ENCODE data around the gene PPARD. TPM values are rescaled to one million over a fixed set of nuclear protein-coding genes. Genes with fewer than 3 reads are reported as not detected.

Gene PPARD
- total and polyA plus RNA-seq, 2 of the 13 experiments (the other 11 are each of a cell fraction or from before 2014, with no cell fraction given), result 6.1 to 13.3 TPM

- H3K4me3 ChIP-seq (replicated peaks in 1 of 3; ENCODE audit: insufficient read depth in 1 of 3, low read depth in 2 of 3, low read length in 3 of 3), result no peak overlapping the region
- DNase-seq (ENCODE audit: low spot score) (no peak), FAIRE-seq (peak; percentile 4), ATAC-seq (peak; percentile 44; the same call in 2 of the 3 replicates)
- 77% methylated on average over 8 of the region's 8 CpGs for whole genome bisulfite sequencing (ENCODE audit: low lambda C conversion rate)
- H3K4me2 ChIP-seq (ENCODE audit: low read depth, low read length), result no peak overlapping the region
- no peaks in the 10 kb centered on the region for H3K9me3 ChIP-seq (ENCODE audit: low read length)
- peaks cover 13% of the 10 kb centered on the region for H3K4me1 ChIP-seq (ENCODE audit: insufficient read depth, low read length)
- in situ Hi-C loops (cut with HindIII; ENCODE audit: extremely low pct_ligation_motif_present, low pct_unique_long_range_greater_than_20kb) (no loop called here), intact Hi-C loops (cut with micrococcal nuclease; ENCODE audit: unreplicated experiment) (no loop called here)
- ChIA-PET POLR2A (interaction anchor here (0.7 to 1.1 kb wide), 2 partner anchors 10 to 13 kb away, joined by 3 read pairs; no protein-coding TSS in a partner anchor), CTCF (ENCODE audit: low intra/inter-chr PET ratio, low total read pairs) (no interaction called here)
- H3K9ac ChIP-seq (ENCODE audit: insufficient read depth, low read depth, low read length), result no peak overlapping the region
- no peaks in the 10 kb centered on the region for H3K79me2 ChIP-seq (ENCODE audit: insufficient read depth, low read length)
- H3K27me3 ChIP-seq (ENCODE audit: control insufficient read depth in 1 of 2, insufficient read depth in 2 of 2, low read length in 2 of 2), result no peaks in the 10 kb centered on the region
- no peak overlapping the region for H2AFZ ChIP-seq (ENCODE audit: low read length)
- no peaks in the 10 kb centered on the region for H4K20me1 ChIP-seq (ENCODE audit: insufficient read depth, low read length)
- no TSS peak for BruUV-seq (replicated peaks)
- no peaks in the 10 kb centered on the region for H3K36me3 ChIP-seq (replicated peaks in 1 of 2; ENCODE audit: control insufficient read depth in 1 of 2, insufficient read depth in 2 of 2, low read length in 2 of 2)
- H3K27ac ChIP-seq (ENCODE audit: extremely low read length, insufficient read depth, low read length), result no peak overlapping the region
- no peak for TF ChIP-seq ZNF687 (CRISPR knock-in tag; IDR thresholded peaks at IDR 0.05)
- TF ChIP-seq, protein P1, sequence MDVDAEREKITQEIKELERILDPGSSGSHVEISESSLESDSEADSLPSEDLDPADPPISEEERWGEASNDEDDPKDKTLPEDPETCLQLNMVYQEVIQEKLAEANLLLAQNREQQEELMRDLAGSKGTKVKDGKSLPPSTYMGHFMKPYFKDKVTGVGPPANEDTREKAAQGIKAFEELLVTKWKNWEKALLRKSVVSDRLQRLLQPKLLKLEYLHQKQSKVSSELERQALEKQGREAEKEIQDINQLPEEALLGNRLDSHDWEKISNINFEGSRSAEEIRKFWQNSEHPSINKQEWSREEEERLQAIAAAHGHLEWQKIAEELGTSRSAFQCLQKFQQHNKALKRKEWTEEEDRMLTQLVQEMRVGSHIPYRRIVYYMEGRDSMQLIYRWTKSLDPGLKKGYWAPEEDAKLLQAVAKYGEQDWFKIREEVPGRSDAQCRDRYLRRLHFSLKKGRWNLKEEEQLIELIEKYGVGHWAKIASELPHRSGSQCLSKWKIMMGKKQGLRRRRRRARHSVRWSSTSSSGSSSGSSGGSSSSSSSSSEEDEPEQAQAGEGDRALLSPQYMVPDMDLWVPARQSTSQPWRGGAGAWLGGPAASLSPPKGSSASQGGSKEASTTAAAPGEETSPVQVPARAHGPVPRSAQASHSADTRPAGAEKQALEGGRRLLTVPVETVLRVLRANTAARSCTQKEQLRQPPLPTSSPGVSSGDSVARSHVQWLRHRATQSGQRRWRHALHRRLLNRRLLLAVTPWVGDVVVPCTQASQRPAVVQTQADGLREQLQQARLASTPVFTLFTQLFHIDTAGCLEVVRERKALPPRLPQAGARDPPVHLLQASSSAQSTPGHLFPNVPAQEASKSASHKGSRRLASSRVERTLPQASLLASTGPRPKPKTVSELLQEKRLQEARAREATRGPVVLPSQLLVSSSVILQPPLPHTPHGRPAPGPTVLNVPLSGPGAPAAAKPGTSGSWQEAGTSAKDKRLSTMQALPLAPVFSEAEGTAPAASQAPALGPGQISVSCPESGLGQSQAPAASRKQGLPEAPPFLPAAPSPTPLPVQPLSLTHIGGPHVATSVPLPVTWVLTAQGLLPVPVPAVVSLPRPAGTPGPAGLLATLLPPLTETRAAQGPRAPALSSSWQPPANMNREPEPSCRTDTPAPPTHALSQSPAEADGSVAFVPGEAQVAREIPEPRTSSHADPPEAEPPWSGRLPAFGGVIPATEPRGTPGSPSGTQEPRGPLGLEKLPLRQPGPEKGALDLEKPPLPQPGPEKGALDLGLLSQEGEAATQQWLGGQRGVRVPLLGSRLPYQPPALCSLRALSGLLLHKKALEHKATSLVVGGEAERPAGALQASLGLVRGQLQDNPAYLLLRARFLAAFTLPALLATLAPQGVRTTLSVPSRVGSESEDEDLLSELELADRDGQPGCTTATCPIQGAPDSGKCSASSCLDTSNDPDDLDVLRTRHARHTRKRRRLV (CRISPR knock-in tag; IDR thresholded peaks at IDR 0.05), result no peak
- TF ChIP-seq ZNF446 (CRISPR knock-in tag; IDR thresholded peaks at IDR 0.05), result no peak
- no peak for TF ChIP-seq MXD4 (CRISPR knock-in tag; IDR thresholded peaks at IDR 0.05)
- TF ChIP-seq ZNF432 (CRISPR knock-in tag; IDR thresholded peaks at IDR 0.05; ENCODE audit: borderline replicate concordance), result no peak
- TF ChIP-seq ZNF367 (CRISPR knock-in tag; IDR thresholded peaks at IDR 0.05; ENCODE audit: borderline replicate concordance), result no peak
- no peak for TF ChIP-seq KDM6A (CRISPR knock-in tag; IDR thresholded peaks at IDR 0.05; ENCODE audit: low read depth)
- no peak for TF ChIP-seq ZNF749 (CRISPR knock-in tag; IDR thresholded peaks at IDR 0.05; ENCODE audit: borderline replicate concordance)
- TF ChIP-seq, protein P2, sequence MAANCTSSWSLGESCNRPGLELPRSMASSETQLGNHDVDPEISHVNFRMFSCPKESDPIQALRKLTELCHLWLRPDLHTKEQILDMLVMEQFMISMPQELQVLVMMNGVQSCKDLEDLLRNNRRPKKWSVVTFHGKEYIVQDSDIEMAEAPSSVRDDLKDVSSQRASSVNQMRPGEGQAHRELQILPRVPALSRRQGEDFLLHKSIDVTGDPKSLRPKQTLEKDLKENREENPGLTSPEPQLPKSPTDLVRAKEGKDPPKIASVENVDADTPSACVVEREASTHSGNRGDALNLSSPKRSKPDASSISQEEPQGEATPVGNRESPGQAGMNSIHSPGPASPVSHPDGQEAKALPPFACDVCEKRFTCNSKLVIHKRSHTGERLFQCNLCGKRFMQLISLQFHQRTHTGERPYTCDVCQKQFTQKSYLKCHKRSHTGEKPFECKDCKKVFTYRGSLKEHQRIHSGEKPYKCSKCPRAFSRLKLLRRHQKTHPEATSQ (CRISPR knock-in tag; IDR thresholded peaks at IDR 0.05; ENCODE audit: borderline replicate concordance), result no peak
- no peak for TF ChIP-seq PRPF4 (IDR thresholded peaks at IDR 0.05; ENCODE audit: low read depth, low read length, poor library complexity, severe bottlenecking)
- no peak for TF ChIP-seq HOXA7 (CRISPR knock-in tag; IDR thresholded peaks at IDR 0.05)
Measured at GRCh38 chr6:35305117-35305516, 37.2 kb upstream of the PPARD start.

All from HepG2 (cell line).